ENCODE data around the gene SMNDC1.

Gene SMNDC1

DNA sequence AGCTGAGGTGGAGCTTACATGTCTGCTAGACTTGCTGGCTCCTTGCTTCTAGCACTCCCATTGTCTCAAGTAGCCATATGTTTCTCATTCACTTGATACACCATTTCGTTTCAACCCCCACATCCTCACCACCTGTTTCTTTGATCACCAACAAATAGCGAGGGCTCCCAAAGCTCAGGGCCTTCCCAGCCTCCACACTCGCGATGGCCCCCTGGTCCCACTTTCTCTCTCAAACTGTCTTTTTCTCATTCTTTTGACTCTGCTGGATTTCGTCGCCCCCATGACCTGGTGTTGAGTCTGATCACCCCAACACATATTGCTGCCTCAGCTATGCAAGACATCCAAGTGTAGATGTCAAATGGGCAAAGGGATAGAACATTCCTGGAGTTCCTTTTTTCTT, 26.0 kb upstream of the SMNDC1 start:
- FAIRE-seq (no peak), DNase-seq (ENCODE audit: insufficient read length, low spot score) (no peak)

DNA sequence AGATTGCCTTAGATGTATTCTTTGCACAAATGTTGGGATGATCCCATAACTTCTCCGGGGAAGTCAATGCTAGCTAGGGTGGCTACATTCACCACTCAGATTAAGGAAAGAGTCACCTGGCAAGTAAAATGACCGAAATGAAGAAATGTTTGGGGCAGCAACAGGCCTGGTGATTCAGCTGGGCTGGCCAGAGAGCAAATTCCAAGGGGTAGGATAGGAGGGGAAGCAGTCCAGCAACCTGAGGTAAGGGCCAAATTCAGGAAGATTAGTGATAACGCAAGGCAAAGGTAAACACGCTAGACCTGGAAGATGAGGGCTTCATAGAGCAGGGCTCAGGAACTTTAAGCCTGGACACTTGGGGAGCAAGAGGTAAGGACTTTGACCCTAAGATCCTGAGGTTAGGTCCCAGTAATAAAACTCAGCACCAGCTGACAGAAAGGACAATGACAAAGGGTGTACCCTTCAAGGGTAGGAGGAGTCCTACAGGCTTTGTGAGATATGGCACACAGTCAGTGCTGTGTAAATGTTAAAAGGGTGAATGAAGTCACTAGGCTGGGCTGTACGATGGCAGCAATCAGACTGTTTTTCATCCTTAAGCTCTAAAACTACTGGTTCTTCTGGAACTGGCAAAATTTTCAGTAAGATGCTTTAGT, 22.7 kb upstream of the SMNDC1 start:
- no peak for DNase-seq (ENCODE audit: insufficient read length, low spot score)
- no peak for FAIRE-seq

DNA sequence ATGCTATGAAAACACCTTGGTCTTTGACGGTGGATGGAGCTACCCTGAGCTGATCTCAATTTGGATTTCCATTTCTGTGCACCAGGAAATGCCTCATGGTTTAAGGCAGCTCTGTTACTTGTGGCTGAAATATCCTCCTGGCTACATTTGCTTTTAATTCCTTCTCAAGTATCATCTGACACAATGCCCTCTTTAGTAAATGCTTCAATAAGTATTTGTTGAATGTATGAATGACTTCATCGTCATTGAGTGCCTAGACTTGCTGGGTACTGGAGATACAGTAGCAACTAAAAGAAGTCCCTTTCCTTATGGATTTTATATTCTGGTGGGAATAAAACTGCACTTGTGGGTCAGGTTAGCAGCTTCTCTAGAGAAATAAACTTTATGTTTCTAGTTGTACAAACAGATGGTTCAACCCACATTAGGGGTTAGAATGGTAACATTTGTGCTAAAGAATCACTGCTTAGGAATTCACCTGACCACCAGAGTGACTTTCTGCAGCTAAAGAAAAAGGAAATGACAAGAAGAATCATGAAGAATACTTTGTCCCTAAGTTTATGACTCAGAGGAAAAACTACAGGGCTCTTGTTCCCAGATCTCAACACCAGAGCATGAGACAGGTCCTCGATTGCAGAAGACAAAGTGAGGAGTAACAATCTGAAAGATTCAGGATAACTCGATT, 21.8 kb upstream of the SMNDC1 start:
- FAIRE-seq (no peak), DNase-seq (ENCODE audit: insufficient read length, low spot score) (no peak)

DNA sequence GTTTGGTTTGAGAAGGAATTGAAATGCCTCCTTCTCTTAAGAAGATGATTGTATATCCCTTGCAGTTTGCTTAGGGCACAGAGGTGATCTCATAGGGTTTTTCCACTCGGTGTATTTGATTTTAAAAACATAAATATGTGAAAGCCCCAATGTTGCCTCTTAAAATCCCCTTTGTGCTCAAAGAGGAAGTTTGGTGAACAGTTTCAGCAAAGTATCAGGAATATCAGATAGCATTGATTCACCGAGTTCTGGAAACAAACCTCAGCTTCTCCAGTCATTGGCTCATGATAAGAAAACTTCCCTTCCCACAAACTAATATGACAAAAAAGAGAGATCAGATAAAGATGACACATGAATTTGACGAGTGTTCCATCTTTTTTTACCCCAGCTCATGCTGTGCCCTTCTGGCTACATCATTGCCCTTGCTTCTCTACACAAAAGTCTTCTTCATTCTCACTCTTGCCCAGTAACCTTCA, 20.1 kb upstream of the SMNDC1 start:
- no peak for FAIRE-seq

DNA sequence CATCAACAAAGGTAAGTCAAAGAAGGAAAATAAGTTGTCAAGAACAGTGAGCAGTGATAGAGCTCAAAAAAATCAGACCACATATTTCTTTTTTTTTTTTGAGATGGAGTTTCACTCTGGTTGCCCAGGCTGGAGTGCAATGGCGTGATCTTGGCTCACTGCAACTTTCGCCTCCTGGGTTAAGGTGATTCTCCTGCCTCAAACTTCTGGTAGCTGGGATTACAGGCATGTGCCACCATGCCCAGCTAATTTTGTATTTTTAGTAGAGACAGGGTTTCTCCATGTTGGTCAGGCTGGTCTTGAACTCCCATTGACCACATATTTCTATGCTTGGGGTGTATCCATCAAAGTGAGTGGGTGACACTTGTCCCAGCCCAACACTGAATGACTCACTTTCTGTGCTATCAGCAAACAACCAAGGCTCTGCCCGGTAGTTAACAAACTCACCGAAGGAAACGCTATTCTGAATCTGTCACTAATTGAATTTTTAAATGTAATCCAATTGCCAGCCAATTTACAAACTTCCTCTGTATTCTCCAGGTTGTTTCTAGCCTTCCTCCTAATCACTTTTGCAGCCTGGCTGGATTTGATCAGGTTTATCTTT, 19.6 kb upstream of the SMNDC1 start:
- no peak for FAIRE-seq
- DNase-seq (ENCODE audit: insufficient read length, low spot score), result no peak

More for the DNA sequence above, 20.1 kb upstream of the SMNDC1 start:
- no peak for DNase-seq (ENCODE audit: insufficient read length, low spot score)

DNA sequence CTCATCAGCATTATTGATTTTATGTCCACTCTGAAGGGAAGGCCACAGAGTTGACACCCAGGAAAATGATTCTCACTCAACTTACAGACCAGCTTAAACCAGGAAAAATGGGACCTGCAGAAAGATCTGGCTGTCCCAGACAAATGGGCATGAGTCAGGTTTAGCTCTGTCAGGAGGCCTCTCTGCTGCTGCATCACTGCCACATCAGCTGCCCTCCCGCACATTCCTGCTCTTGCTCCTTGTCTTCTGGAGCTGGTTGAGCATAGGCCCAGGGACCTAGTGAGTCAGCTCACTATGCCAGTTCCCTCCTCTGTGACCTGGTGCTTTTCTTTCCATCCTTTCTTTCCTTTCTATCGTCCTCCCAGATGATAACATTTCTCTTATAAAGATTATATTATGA, 18.8 kb upstream of the SMNDC1 start:
- FAIRE-seq (no peak), DNase-seq (ENCODE audit: insufficient read length, low spot score) (peak; percentile 50)

DNA sequence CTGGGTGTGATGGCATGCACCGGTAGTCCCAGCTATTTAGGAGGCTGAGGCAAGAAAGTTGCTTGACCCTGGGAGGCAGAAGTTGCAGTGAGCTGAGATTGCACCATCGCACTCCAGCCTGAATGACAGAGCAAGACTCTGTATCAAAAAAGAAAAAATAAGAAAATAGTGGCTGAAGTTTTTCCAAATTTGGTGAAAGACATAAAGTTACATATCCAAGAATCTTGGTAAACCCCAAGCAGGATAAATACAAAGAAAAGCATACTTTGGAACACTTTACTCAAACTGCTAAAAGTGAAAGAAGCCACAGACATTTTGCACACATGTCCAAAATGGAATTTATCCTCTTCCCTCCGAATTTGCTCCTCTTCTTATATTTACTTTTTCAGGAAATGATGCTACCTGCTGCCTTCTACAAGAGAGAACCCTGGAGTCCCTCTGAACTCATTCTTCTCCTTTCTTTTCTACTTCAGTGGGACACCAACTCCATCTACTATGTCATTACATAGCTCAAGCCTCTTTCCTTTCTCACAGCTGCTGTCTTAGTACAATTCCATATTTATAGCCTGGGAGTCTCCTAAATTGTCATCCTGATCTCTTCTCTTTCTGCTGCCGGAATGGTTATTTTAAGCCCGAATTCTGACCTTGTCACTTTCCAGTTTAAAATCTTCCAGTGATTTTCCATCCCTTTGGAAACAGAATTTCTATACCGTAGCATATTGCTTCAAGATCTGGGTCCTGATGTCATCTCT, 17.3 kb upstream of the SMNDC1 start:
- FAIRE-seq (no peak), DNase-seq (ENCODE audit: insufficient read length, low spot score) (no peak)

DNA sequence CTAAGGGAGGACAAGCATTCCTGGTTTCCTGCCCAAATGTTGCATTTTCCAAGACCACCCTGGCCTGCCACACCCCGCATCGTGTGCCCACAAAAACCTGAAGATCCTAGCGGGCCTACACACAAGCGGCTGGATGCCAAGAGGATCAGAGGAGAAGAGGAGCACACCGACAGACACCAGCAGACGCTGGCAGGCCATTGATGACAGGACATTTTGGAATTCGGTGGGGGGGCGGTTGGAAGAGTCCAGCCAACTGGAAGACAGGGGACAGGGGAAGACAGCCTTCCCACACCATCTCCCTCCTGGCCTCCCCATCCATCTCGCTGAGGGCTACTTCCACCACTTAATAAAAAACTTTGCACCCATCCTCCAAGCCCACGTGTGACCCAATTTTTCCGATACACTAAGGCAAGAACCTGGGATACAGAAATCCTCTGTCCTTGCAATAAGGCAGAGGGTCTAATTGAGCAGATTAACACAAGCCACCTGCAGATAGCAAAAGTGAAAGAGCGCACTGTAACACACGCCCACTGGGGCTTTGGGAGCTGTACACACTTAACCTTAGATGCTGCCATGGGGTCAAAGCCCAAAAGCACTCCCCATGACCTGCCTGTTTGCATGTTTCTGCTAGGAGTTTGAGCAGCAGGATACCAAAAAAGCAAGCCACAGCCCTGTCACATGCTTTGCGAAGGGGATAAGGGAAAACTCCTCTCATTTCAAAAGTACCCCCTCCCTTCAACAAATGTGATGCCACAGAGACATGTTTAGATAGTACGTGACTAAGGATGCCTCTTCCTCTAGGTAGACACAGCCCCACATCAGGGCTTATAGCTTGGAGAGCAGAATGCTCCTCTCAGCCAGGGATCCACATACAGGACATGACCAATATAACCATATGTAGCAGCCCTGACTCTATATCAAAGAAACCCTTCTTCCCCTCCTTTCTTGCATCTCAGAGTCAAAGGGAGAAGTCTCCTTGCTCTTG, 13.4 kb upstream of the SMNDC1 start:
- no peak for DNase-seq (ENCODE audit: insufficient read length, low spot score)
- no peak for FAIRE-seq

DNA sequence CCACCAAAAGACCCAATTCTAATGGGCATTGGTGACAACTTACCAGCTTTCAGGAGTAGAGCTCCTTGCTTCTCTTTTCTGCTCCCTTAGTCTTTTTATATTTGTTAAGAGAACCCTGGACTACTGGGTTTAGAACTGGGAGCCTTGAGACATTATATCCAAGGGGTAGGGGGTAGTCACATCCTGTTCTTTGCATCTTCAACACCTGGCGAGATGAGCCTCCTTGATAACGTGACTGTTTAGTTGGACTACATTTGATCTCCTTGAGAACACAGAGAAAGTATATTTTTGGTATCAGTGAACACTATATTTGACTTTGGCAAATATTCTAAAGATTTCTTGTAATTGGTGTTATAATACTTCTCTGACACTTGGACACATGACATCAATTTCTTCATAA, 9.0 kb upstream of the SMNDC1 start:
- no peak for FAIRE-seq
- no peak for DNase-seq (ENCODE audit: insufficient read length, low spot score)

DNA sequence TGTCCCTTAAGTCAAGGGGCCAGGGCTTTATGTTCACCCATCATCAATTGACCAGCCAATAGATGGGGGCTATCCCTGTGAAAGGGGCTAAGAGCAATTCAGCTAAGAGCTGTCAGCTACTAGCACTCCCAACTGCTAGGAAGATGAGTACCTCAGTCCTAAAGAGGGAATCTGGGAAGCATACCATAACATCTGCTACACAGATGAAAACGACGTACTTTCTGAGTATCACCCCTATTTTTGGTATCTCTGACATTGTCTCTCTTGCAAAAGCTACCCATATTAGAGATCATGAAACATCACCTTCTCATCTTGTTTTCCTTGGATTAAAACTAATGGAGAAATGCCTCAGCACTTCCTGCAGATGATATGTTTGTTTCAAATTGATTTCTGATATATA, 7.5 kb upstream of the SMNDC1 start:
- DNase-seq (ENCODE audit: insufficient read length, low spot score) (no peak), FAIRE-seq (no peak)

DNA sequence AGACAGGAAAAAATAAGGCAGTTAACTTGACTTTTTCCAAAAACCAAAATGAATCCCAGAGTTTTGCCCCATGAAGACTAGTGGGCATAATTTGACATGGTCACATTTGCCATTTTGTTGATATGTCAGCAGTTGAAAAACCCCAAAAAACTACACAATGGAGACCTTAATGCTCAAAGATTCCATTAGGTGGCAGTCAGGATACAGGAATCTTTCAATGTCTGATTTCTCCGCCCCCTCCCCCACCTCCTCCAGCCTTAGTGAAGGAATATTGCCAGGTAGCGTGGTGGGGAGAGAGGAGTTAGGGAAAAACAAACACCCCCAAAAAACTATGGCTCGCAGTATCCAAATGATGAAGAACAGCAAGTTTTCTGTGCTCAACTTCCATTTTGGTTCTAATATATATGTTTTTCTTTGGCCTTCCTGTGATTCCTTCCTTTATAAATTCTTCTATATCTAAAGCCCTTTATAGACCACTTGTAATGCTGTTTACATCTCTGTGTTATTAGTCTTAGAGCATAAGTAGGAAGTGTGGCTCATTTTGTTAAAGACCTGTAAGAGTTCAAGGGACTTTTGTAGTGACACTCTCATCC, 6.7 kb upstream of the SMNDC1 start:
- no peak for FAIRE-seq
- no peak for DNase-seq (ENCODE audit: insufficient read length, low spot score)

DNA sequence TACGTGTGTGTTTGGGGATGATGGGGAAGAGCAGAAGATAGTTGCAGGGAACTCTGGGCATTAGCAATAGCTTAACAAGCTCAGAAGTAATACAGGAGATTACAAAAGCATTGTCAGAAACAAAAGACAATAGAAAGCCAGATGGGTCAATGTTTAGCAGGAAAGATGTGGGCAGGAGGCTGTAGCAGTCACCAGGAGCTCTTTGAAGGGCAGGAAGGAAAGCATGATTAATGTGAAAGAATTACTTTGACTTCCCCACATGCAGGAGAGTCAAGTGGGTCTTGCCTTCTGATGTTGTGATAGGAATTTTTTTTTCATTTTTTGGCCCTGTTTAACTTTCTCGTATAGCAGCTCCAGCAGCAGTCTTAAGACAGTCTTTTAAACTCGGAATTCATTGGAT, 6.0 kb upstream of the SMNDC1 start:
- DNase-seq (ENCODE audit: insufficient read length, low spot score) (no peak), FAIRE-seq (no peak)

DNA sequence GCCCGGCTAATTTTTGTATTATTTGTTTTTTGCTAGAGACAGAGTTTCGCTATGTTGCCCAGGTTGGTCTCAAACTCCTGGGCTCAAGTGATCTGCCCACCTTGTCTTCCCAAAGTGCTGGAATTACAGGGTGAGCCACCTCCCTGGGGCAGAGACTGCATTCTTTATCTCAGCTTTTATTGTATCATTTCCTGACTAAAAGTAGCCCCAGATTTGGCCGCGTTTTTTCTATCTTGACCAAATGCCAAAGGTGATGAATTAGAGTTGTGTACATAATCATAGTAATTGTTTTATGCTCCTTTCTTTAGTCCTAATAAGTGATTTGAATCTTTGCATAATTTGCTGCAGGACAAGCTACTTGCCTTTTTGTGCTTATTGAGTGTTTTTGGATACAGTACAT, 3.1 kb upstream of the SMNDC1 start:
- FAIRE-seq (no peak), DNase-seq (ENCODE audit: insufficient read length, low spot score) (no peak)

DNA sequence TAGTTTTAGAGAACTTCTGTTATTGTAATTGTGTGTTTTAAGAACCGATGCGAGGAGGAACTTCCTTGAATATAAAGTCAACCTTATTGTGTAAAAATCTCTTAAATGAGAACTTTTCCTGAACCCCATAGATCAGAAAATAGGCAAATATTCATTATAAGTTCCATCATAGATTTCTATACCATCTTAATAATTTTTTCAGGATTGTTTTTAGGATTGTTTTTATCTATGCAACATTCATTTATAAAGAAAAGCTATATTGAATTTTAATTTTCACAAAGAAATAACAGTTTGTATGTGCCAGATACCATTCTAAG, 1.7 kb upstream of the SMNDC1 start:
- DNase-seq (ENCODE audit: insufficient read length, low spot score) (no peak), FAIRE-seq (no peak)

DNA sequence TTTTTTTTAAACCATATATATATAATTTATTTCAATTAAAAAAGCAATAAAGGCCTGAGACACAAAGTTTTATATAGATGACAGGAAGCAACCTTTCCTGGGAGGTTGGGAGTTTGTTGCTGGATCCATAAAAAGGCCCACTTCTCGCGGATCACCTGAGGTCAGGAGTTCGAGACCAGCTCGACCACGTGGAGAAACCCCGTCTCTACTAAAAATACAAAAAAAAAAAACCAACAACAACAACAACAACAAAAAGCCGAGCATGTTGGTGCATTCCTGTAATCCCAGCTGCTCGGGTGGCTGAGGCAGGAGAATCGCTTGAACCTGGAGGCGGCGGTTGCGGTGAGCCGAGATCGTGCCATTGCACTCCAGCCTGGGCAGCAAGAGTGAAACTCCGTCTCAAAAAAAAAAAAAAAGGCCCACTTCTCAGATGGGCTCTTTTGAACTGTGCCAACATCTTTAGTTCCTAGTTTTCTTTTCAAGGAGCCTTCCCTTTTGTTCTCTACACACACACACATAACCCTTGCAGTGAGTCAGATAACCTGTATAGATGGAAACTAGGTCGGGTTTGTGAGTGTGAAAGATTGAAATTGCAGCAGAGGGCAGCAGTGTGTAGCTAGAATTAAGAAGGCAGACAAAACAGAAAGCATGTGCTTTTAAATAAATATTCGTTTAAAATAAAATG, 1.2 kb upstream of the SMNDC1 start:
- FAIRE-seq, result no peak

DNA sequence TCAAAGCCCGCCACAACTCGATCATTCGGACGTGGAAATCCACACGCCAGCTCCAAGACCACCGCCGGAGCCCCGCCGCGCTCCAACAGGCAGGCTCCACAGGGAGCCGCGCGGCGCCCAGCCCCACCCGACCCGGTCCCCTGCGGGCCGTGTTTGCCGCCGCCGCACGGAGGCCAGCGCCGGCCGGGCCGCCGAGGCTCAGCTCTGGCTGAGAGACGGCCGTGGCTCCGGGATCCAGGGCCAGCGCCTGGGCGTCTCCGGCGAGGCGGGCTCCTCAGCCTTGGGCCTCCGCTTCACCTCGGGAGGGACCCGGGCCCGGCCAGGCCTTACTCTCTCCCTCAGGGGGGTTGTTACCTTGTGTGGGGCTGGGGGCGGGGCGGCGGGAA, 333 bp downstream of the SMNDC1 start:
- DNase-seq (ENCODE audit: insufficient read length, low spot score) (no peak), FAIRE-seq (no peak)

More for the DNA sequence above, 1.2 kb upstream of the SMNDC1 start:
- DNase-seq (ENCODE audit: insufficient read length, low spot score), result peak; percentile 42

DNA sequence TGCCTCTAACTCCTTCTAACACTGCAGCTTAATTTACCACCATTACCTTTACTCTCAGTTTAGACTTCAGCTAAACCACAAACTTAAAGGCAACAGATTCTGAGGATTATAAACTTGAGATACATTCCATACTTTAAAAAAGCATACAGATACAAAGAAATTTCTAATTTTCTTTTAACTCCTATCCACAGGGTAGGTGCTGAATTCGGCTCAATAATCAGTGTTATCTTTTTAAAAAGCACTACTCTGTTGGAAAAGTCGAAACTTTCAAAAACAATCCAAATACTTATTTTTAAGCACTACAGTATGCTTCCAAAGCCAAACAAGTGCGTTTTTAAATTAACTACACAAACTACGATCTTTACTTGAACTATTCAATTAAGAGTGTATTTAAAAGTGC, 1.0 kb downstream of the SMNDC1 start:
- FAIRE-seq, result no peak
- DNase-seq (ENCODE audit: insufficient read length, low spot score), result no peak

DNA sequence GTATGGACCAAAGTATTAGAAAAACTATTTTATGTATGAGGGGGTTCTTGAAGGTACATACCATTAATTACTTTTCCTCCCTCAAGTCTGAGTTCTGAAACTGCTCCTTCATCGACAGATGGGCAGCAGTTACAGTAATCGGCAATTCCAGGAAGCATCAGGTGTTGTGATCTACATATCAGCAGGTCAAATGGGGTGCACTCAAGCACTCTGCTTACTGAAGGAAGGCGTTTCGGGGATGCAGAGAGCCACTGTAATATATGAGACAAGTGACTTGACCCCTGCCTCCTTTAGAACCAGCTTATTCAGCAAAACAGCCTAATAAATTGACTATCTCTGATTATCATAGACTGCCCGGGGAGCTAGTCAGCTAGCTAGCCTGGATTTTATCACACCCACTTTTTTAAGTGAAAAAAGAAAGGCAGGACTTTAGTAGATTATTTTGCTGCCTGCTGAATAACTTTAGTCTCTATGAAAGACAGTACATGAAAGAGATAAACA, 4.2 kb downstream of the SMNDC1 start:
- FAIRE-seq, result no peak
- DNase-seq (ENCODE audit: insufficient read length, low spot score), result no peak

DNA sequence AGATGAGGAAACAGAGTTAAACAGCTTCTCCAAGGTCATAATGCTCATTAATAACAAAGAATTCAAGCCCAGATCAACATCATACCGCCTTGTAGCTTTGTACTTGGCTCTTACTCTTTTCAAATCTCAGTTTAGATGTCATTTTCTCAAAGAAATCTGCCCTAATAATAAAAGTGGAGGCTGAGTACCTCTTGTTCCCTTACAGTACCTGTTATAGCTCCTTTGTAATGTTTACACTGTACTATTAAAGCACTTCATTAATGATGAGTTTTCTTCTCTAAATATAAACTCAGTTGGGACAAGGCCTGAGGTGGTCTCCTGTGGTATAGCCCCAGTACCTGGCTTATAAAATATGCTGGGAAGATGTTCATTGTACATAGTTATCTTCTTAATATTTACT, 7.8 kb downstream of the SMNDC1 start:
- FAIRE-seq, result no peak
- DNase-seq (ENCODE audit: insufficient read length, low spot score), result no peak

Data from HTR-8/SVneo (cell line).